ENCODE data around the gene KCTD14.
"Not testable (repeated sequence)": the region's sequence is repeated elsewhere in the genome, so short reads cannot be mapped to it uniquely, and the experiment has no call there.

The KCTD14 gene

DNA sequence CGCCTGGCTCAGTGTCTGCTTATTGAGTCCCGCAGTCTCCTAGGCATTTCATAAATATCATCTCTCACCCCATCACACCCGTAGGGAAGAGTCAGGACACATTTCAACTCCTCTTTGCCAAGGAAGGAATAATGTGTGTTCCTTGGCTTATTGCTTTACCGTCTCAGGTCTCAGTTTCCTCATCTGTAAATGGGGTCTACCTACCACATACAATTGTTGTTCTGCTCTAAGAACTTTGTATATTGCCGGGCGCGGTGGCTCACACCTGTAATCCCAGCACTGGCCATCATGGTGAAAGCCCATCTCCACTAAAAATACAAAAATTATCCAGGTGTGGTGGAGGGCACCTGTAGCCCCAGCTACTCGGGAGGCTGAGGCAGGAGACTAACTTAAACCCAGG is 37.5 kb upstream of the KCTD14 start:
- no peak for DNase-seq (ENCODE audit: low spot score)
- POLR2A ChIA-PET (ENCODE audit: low non-redundant PET) = no interaction called here
- CTCF ChIA-PET = interaction anchor here (0.6 kb wide), 1 partner anchor 197 kb away, joined by 3 read pairs; no protein-coding TSS in a partner anchor
- no peak overlapping the region for H3K27ac ChIP-seq
- TF ChIP-seq, protein P1, sequence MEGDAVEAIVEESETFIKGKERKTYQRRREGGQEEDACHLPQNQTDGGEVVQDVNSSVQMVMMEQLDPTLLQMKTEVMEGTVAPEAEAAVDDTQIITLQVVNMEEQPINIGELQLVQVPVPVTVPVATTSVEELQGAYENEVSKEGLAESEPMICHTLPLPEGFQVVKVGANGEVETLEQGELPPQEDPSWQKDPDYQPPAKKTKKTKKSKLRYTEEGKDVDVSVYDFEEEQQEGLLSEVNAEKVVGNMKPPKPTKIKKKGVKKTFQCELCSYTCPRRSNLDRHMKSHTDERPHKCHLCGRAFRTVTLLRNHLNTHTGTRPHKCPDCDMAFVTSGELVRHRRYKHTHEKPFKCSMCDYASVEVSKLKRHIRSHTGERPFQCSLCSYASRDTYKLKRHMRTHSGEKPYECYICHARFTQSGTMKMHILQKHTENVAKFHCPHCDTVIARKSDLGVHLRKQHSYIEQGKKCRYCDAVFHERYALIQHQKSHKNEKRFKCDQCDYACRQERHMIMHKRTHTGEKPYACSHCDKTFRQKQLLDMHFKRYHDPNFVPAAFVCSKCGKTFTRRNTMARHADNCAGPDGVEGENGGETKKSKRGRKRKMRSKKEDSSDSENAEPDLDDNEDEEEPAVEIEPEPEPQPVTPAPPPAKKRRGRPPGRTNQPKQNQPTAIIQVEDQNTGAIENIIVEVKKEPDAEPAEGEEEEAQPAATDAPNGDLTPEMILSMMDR (conservative IDR thresholded peaks at IDR 0.05; ENCODE audit: low read depth) = no peak

DNA sequence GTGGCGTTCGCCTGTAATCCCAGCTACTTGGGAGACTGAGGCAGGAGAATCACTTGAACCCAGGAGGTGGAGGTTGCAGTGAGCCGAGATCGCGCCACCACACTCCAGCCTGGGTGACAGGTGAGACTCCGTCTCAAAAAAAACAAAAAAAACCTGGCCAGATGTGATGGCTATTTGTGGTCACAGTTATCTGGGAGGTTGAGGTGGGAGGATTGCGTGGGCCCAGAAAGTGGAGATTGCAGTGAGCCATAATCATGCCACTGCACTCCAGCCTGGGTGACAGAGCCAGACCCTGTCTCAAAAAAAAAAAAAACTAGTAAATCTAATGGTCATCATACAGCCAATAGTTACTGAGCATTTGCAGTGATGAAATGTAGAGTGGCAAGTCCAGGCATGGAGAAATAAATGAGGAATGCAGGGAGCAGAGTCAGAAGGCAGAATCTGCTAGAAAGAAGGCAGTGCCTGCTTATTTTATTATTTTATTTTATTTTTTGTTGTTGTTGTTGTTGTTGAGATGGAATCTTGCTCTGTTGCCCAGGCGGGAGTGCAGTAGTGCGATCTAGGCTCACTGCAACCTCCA is 36.8 kb upstream of the KCTD14 start:
- DNase-seq (ENCODE audit: low spot score); H3K27ac ChIP-seq; CTCF ChIA-PET; POLR2A ChIA-PET (ENCODE audit: low non-redundant PET): not testable (repeated sequence)

DNA sequence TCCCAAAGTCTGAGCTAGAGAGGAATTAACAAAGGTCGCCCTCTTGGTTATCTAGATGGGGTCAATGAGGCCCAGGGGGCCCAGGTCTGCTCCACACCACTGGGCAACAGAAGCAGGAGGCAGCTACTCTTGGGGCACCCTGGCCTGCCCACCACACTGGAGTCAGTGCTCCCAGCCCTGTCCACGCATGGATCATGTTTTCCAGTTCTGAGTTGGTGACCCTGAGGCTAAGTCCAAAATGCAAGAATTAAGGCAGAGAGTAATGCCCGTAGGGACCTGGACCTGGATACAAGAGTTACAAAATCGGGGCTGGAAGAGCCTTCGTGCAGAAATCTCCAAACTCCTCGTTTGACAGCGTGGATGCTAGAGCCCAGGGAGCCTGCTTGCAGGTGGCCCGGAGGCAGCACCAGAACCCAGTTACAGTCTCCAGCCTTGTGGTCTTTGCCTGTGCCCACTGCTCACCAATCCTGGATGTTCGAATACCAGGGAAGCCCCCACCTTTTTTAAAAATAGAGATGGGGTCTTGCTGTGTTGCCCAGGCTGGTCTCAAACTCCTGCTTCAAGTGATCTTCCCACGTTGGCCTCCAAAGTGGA is 34.5 kb upstream of the KCTD14 start:
- TF ChIP-seq, protein P1 (conservative IDR thresholded peaks at IDR 0.05; ENCODE audit: low read depth) = no peak
- H3K27ac ChIP-seq = no peak overlapping the region
- CTCF ChIA-PET = no interaction called here
- POLR2A ChIA-PET (ENCODE audit: low non-redundant PET) = no interaction called here
- DNase-seq (ENCODE audit: low spot score) = no peak

DNA sequence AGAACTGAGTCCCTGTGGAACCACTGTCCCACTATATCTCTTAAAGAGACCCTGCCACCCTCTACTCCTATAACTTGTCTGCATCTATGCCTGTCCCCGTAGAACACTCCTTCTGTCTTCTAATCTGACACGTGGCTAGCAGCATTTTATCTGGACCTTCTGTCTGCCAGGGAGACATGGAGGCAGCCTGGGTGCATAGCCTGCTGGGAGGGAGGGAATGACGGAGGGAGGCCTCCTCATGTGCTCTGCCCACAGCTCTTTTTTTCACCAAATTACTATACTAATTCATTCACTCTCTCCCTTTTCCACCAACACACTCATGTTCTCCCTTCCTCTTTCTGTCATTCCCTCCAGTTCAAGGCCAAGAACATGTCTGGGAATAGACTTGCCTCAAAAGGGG is 33.0 kb upstream of the KCTD14 start:
- POLR2A ChIA-PET (ENCODE audit: low non-redundant PET) = no interaction called here
- CTCF ChIA-PET = no interaction called here
- no peak overlapping the region for H3K27ac ChIP-seq
- TF ChIP-seq, protein P1 (conservative IDR thresholded peaks at IDR 0.05; ENCODE audit: low read depth) = no peak
- no peak for DNase-seq (ENCODE audit: low spot score)

DNA sequence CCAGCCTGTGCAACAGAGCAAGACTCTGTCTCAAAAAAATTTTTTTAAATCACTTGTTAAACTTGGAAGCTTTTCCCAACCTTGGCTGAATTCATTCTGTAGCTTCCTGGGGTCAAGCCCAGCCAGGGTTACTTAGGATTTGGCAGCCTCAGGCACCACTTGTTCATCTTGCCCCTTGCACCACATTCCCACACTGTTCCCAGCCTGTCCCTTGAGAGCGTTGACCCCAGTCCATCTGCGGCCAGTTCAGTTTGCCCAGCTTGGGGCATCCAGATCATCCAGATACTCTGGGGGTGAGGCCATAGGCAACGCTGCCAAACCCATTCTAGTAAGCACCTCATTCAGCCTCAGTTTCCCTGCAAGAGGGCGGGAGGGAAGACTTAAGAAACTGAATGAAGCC is 31.9 kb upstream of the KCTD14 start:
- ChIA-PET CTCF (interaction anchor here (0.6 to 1.1 kb wide), 2 partner anchors 510 to 542 kb away, joined by 5 to 6 read pairs; no protein-coding TSS in a partner anchor), POLR2A (ENCODE audit: low non-redundant PET) (no interaction called here)
- no peak overlapping the region for H3K27ac ChIP-seq
- TF ChIP-seq, protein P1 (conservative IDR thresholded peaks at IDR 0.05; ENCODE audit: low read depth) = no peak
- no peak for DNase-seq (ENCODE audit: low spot score)

DNA sequence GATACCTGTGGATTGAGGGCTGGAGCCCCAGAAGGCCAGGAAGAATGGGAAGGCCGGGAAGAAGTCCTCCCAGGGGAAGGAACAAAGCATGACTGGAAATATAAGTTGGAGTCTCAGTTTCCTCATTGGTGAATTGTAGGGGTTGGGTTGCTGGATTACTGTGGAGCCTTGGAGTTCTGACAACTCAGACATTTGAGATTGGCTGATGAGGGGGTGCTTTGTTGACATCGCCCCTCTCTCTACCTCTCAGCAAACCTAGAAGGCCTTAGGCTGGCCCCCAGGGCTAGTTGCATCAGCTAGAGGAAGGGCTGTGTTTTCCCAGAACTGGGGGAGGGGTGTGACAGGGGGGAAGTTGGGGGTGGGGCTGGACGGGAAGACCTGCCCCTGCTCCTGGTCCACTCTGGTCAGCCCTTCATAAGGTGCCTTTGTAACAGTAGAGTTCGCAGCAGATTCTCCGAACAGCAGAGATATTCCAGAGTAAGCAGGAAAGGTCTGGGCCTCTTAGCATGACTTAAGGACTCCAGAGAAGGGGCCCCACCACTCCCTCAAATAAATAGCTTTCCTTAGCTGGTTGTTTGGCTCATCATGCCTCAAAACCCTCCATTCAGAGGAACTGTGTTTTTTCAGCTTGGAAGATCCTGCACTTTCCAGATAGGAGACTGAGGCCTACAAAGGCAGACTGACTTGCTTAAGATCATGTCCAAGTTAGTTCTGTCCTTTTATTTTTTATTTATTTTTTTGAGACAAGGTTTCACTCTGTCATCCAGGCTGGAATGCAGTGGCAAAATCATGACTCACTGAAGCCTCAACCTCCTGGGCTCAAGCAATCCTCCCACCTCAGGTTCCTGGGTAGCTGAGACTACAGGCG is 28.1 kb upstream of the KCTD14 start:
- CTCF ChIA-PET = no interaction called here
- TF ChIP-seq, protein P1 (conservative IDR thresholded peaks at IDR 0.05; ENCODE audit: low read depth) = no peak
- peak overlapping the region; percentile 26; the same call in 1 of the 2 replicates for H3K27ac ChIP-seq
- POLR2A ChIA-PET (ENCODE audit: low non-redundant PET) = no interaction called here
- DNase-seq (ENCODE audit: low spot score) = no peak

DNA sequence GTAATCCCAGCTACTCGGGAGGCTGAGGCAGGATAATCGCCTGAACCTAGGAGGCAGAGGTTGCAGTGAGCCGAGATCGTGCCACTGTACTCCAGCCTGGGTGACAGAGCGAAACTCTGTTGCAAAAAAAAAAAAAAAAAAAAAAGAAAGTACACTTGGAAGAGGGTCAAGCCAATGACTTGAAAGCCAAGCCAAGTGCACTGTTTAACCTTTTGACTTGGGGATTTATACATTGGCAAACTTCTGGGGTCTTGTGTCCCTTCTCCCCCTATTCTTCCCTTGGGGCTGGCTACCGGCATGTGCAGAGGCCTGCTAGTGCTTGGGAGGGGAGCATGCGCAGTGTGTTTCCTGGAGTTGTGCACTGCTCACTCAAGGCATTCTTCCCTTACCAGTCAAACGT is 26.3 kb upstream of the KCTD14 start:
- TF ChIP-seq, protein P1 (conservative IDR thresholded peaks at IDR 0.05; ENCODE audit: low read depth) = no peak
- no peak overlapping the region for H3K27ac ChIP-seq
- no peak for DNase-seq (ENCODE audit: low spot score)
- ChIA-PET CTCF (no interaction called here), POLR2A (ENCODE audit: low non-redundant PET) (no interaction called here)
